ENCODE measurements around the gene PPP1R13L.
"Not testable (repeated sequence)": the region's sequence is repeated elsewhere in the genome, so short reads cannot be mapped to it uniquely, and the experiment has no call there.

The PPP1R13L gene

GRCh38 chr19:45431008-45431407 lies 26.1 kb upstream of the PPP1R13L start:
- not testable (repeated sequence) for DNase-seq

GRCh38 chr19:45429896-45430295 lies 25.0 kb upstream of the PPP1R13L start:
- DNase-seq, result not testable (repeated sequence)

GRCh38 chr19:45428384-45429231 lies 23.7 kb upstream of the PPP1R13L start:
- DNase-seq, result peak; percentile 44

- peak; percentile 50 for DNase-seq
These were observed 19.6 kb upstream of the PPP1R13L start for GRCh38 chr19:45424191-45425058.

GRCh38 chr19:45423589-45424190 lies 18.8 kb upstream of the PPP1R13L start, which contains the start of gene ERCC1:
Gene ERCC1, minus strand, starts transcription at chr19:45423917. Its CDS starts 543 bp downstream, at chr19:45423374.
- DNase-seq, result no peak

- peak; percentile 90 for DNase-seq
These were observed 18.2 kb upstream of the PPP1R13L start for GRCh38 chr19:45423033-45423588.

GRCh38 chr19:45421947-45422498 lies 17.2 kb upstream of the PPP1R13L start:
- no peak for DNase-seq

GRCh38 chr19:45420871-45421270 lies 16.0 kb upstream of the PPP1R13L start:
- no peak for DNase-seq

- DNase-seq, result no peak
These were observed 15.5 kb upstream of the PPP1R13L start for GRCh38 chr19:45420356-45420755.

GRCh38 chr19:45419895-45420294 lies 15.0 kb upstream of the PPP1R13L start:
- DNase-seq, result no peak

GRCh38 chr19:45419396-45419795 lies 14.5 kb upstream of the PPP1R13L start:
- peak; percentile 60 for DNase-seq

- DNase-seq, result no peak
These were observed 13.9 kb upstream of the PPP1R13L start for GRCh38 chr19:45418802-45419201.

GRCh38 chr19:45417151-45417550 lies 12.3 kb upstream of the PPP1R13L start:
- no peak for DNase-seq

GRCh38 chr19:45414468-45414867 lies 9.6 kb upstream of the PPP1R13L start:
- DNase-seq, result no peak

GRCh38 chr19:45413497-45413896 lies 8.6 kb upstream of the PPP1R13L start:
- no peak for DNase-seq

- DNase-seq, result not testable (repeated sequence)
These were observed 5.5 kb upstream of the PPP1R13L start for GRCh38 chr19:45410330-45410729.

GRCh38 chr19:45409557-45409920 lies 4.7 kb upstream of the PPP1R13L start:
- DNase-seq, result no peak

- no peak for DNase-seq
These were observed 4.1 kb upstream of the PPP1R13L start for GRCh38 chr19:45408830-45409556.

GRCh38 chr19:45408121-45408520 lies 3.3 kb upstream of the PPP1R13L start:
- no peak for DNase-seq

- DNase-seq, result not testable (repeated sequence)
These were observed 2.7 kb upstream of the PPP1R13L start for GRCh38 chr19:45407585-45407984.

- DNase-seq, result no peak
These were observed 2.2 kb upstream of the PPP1R13L start for GRCh38 chr19:45407091-45407375.
